ENCODE data around the gene ATP6V1G1. TPM values are rescaled to one million over a fixed set of nuclear protein-coding genes. Genes with fewer than 3 reads are reported as not detected.
"Not testable (repeated sequence)": the region's sequence is repeated elsewhere in the genome, so short reads cannot be mapped to it uniquely, and the experiment has no call there.

ATP6V1G1 gene
- total RNA-seq, 2 donors from 2014 or later: 66.9 to 74.3 TPM

GRCh38 chr9:114572199-114572598, 15.4 kb upstream of the ATP6V1G1 start:
- DNase-seq (no peak), ATAC-seq (no peak)
- intact Hi-C loops (cut with DNase I, micrococcal nuclease): no loop called here

GRCh38 chr9:114574438-114574837, 13.1 kb upstream of the ATP6V1G1 start:
- intact Hi-C loops (cut with DNase I, micrococcal nuclease): no loop called here
- ATAC-seq: no peak
- DNase-seq: no peak

GRCh38 chr9:114576779-114577178, 10.8 kb upstream of the ATP6V1G1 start:
- DNase-seq; intact Hi-C loops (cut with DNase I, micrococcal nuclease); ATAC-seq: not testable (repeated sequence)

GRCh38 chr9:114578134-114578533, 9.4 kb upstream of the ATP6V1G1 start:
- not testable (repeated sequence) for ATAC-seq

GRCh38 chr9:114580609-114581193, 6.9 kb upstream of the ATP6V1G1 start:
- ATAC-seq: no peak
- no peak for DNase-seq
- intact Hi-C loops (cut with DNase I, micrococcal nuclease): no loop called here

More at GRCh38 chr9:114578134-114578533, 9.4 kb upstream of the ATP6V1G1 start:
- intact Hi-C loops (cut with DNase I, micrococcal nuclease); DNase-seq: not testable (repeated sequence)

- intact Hi-C loops (cut with DNase I, micrococcal nuclease): no loop called here
- ATAC-seq (no peak), DNase-seq (no peak)
Measured at GRCh38 chr9:114583371-114584155, 4.0 kb upstream of the ATP6V1G1 start.

GRCh38 chr9:114588210-114588609, 641 bp downstream of the ATP6V1G1 start:
- intact Hi-C loops (cut with DNase I, micrococcal nuclease): no loop called here
- ATAC-seq (peak; percentile 3), DNase-seq (peak; percentile 31 to 34)

GRCh38 chr9:114588651-114589526, 1.3 kb downstream of the ATP6V1G1 start:
- DNase-seq (no peak), ATAC-seq (no peak)
- intact Hi-C loops (cut with DNase I, micrococcal nuclease): no loop called here

GRCh38 chr9:114590328-114590727, 2.8 kb downstream of the ATP6V1G1 start:
- intact Hi-C loops (cut with DNase I, micrococcal nuclease): no loop called here
- ATAC-seq (no peak), DNase-seq (no peak)

GRCh38 chr9:114591291-114591787, 3.8 kb downstream of the ATP6V1G1 start:
- intact Hi-C loops (cut with DNase I, micrococcal nuclease): no loop called here
- ATAC-seq (peak; percentile 16), DNase-seq (no peak)

- no peak for DNase-seq
- intact Hi-C loops (cut with DNase I, micrococcal nuclease): no loop called here
Measured at GRCh38 chr9:114591849-114592248, 4.3 kb downstream of the ATP6V1G1 start.

GRCh38 chr9:114592356-114592755, 4.8 kb downstream of the ATP6V1G1 start:
- DNase-seq: peak; percentile 29 to 31
- ATAC-seq: no peak
- intact Hi-C loops (cut with DNase I, micrococcal nuclease): no loop called here

More at GRCh38 chr9:114591849-114592248, 4.3 kb downstream of the ATP6V1G1 start:
- ATAC-seq: no peak

- ATAC-seq (no peak), DNase-seq (no peak)
- intact Hi-C loops (cut with DNase I, micrococcal nuclease): no loop called here
Measured at GRCh38 chr9:114594136-114594535, 6.6 kb downstream of the ATP6V1G1 start.

- DNase-seq; ATAC-seq; intact Hi-C loops (cut with DNase I, micrococcal nuclease): not testable (repeated sequence)
Measured at GRCh38 chr9:114600502-114601248, 13.1 kb downstream of the ATP6V1G1 start.

- intact Hi-C loops (cut with DNase I, micrococcal nuclease); ATAC-seq; DNase-seq: not testable (repeated sequence)
Measured at GRCh38 chr9:114601787-114602186, 14.2 kb downstream of the ATP6V1G1 start.

- intact Hi-C loops (cut with DNase I, micrococcal nuclease): no loop called here
- ATAC-seq (no peak), DNase-seq (no peak)
Measured at GRCh38 chr9:114602620-114603019, 15.1 kb downstream of the ATP6V1G1 start.

GRCh38 chr9:114603248-114603647, 15.7 kb downstream of the ATP6V1G1 start:
- intact Hi-C loops (cut with DNase I, micrococcal nuclease): no loop called here
- no peak for ATAC-seq
- DNase-seq: no peak

GRCh38 chr9:114604989-114605388, 17.4 kb downstream of the ATP6V1G1 start:
- DNase-seq (no peak), ATAC-seq (no peak)
- intact Hi-C loops (cut with DNase I, micrococcal nuclease): no loop called here

Data from left colon (tissue), 2 donors.